Keratinocyte (primary cell): Measurements from ENCODE around the gene FAM43B.

Experiments
- EZH2 ChIP-seq: IDR thresholded peaks from one replicate; pipeline ENCODE4 v1.6.1; 2012; ENCODE audit warnings: inconsistent platforms, mild to moderate bottlenecking, low read length, moderate library complexity
- TF ChIP-seq, protein P1 (sequence below), 3 experiments: IDR thresholded peaks in 1 of 3; conservative IDR thresholded peaks in 1 of 3; optimal IDR thresholded peaks in 1 of 3; 2 replicates in 2 of 3; 3 replicates in 1 of 3; pipeline versions ENCODE3 to v1.5.1; 2011; ENCODE audit warnings: low read length in 3 of 3, mild to moderate bottlenecking in 3 of 3, moderate library complexity in 2 of 3, control low read depth in 1 of 3, inconsistent platforms in 1 of 3; ENCODE audit not compliant: insufficient read depth in 2 of 3; ENCODE audit errors: extremely low read depth in 1 of 3

DNA sequence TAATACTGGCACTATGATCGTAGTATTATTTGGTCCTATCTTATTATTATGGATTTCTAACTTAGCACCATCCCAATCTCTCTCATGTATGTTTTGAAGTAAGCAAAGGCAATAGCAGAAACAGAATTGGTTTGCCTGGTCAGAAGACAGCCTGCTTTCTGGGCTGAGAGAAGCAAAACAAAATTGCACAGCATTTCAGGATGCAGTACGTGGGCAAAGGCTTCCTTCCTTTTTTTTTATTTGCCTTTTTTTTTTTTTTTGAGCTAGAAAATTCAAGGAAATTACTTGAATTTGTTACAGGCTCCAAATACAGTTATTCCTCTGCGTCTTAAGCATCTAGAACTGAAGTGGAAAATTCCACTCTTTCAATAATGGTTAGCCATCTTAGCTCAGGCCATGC lies 45.3 kb downstream of the FAM43B start:
- TF ChIP-seq, protein P1, sequence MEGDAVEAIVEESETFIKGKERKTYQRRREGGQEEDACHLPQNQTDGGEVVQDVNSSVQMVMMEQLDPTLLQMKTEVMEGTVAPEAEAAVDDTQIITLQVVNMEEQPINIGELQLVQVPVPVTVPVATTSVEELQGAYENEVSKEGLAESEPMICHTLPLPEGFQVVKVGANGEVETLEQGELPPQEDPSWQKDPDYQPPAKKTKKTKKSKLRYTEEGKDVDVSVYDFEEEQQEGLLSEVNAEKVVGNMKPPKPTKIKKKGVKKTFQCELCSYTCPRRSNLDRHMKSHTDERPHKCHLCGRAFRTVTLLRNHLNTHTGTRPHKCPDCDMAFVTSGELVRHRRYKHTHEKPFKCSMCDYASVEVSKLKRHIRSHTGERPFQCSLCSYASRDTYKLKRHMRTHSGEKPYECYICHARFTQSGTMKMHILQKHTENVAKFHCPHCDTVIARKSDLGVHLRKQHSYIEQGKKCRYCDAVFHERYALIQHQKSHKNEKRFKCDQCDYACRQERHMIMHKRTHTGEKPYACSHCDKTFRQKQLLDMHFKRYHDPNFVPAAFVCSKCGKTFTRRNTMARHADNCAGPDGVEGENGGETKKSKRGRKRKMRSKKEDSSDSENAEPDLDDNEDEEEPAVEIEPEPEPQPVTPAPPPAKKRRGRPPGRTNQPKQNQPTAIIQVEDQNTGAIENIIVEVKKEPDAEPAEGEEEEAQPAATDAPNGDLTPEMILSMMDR (optimal IDR thresholded peaks at IDR 0.05 in 1 of 3, IDR thresholded peaks at IDR 0.05 in 1 of 3, conservative IDR thresholded peaks at IDR 0.05 in 1 of 3; ENCODE audit: extremely low read depth in 1 of 3, insufficient read depth in 2 of 3, low read length in 3 of 3), result no peak
- no peak for TF ChIP-seq EZH2
